ENCODE data around the gene CWH43. TPM values are rescaled to one million over a fixed set of nuclear protein-coding genes. Genes with fewer than 3 reads are reported as not detected.

Gene CWH43
- total and polyA plus RNA-seq, 9 donors, result 0.33 to 3.2 (median 0.48) TPM; not detected in 4

- H3K4me3 ChIP-seq, result no peak overlapping the region
- no peak overlapping the region for H3K27ac ChIP-seq
- no peak for DNase-seq
- no peak for TF ChIP-seq EP300 (IDR thresholded peaks at IDR 0.05)
- TF ChIP-seq POLR2A (IDR thresholded peaks at IDR 0.05), result no peak
- TF ChIP-seq CTCF (IDR thresholded peaks at IDR 0.05), result no peak
- H3K27me3 ChIP-seq, result no peaks in the 10 kb centered on the region
- no peaks in the 10 kb centered on the region for H3K36me3 ChIP-seq
- 81 to 88% (median 82%) methylated on average over 6 of the region's 6 CpGs for WGBS, 3 donors
- H3K9me3 ChIP-seq, result no peaks in the 10 kb centered on the region
- intact Hi-C loops (cut with DNase I), result no loop called here
- no peaks in the 10 kb centered on the region for H3K4me1 ChIP-seq (ENCODE audit: insufficient read depth)
These were observed 12.4 kb downstream of the CWH43 start for GRCh38 chr4:48998440-48998839.

GRCh38 chr4:49000806-49001205 is 14.7 kb downstream of the CWH43 start:
- intact Hi-C loops (cut with DNase I), result no loop called here
- Histone ChIP-seq H3K36me3 (no peaks in the 10 kb centered on the region), H3K4me3 (no peak overlapping the region), H3K4me1 (ENCODE audit: insufficient read depth) (no peaks in the 10 kb centered on the region), H3K27ac (no peak overlapping the region), H3K9me3 (no peaks in the 10 kb centered on the region), H3K27me3 (no peaks in the 10 kb centered on the region)
- TF ChIP-seq CTCF (IDR thresholded peaks at IDR 0.05), result no peak
- TF ChIP-seq EP300 (IDR thresholded peaks at IDR 0.05), result no peak
- no peak for TF ChIP-seq POLR2A (IDR thresholded peaks at IDR 0.05)
- no peak for DNase-seq

- no peaks in the 10 kb centered on the region for H3K36me3 ChIP-seq
- no peaks in the 10 kb centered on the region for H3K27me3 ChIP-seq
- DNase-seq, result no peak
- no peaks in the 10 kb centered on the region for H3K4me1 ChIP-seq (ENCODE audit: insufficient read depth)
- intact Hi-C loops (cut with DNase I), result no loop called here
- H3K27ac ChIP-seq, result no peak overlapping the region
- no peak overlapping the region for H3K4me3 ChIP-seq
- H3K9me3 ChIP-seq, result no peaks in the 10 kb centered on the region
- TF ChIP-seq CTCF (IDR thresholded peaks at IDR 0.05) (no peak), EP300 (IDR thresholded peaks at IDR 0.05) (no peak), POLR2A (IDR thresholded peaks at IDR 0.05) (no peak)
These were observed 16.9 kb downstream of the CWH43 start for GRCh38 chr4:49002931-49003330.

GRCh38 chr4:49018718-49019295 is 32.7 kb downstream of the CWH43 start:
- no peaks in the 10 kb centered on the region for H3K36me3 ChIP-seq
- no peak for DNase-seq
- no peaks in the 10 kb centered on the region for H3K4me1 ChIP-seq (ENCODE audit: insufficient read depth)
- no peak overlapping the region for H3K27ac ChIP-seq
- H3K9me3 ChIP-seq, result no peaks in the 10 kb centered on the region
- intact Hi-C loops (cut with DNase I), result no loop called here
- 85 to 93% (median 91%) methylated on average over 2 of the region's 2 CpGs for WGBS, 3 donors
- H3K4me3 ChIP-seq, result no peak overlapping the region
- H3K27me3 ChIP-seq, result no peaks in the 10 kb centered on the region
- TF ChIP-seq EP300 (IDR thresholded peaks at IDR 0.05) (no peak), CTCF (IDR thresholded peaks at IDR 0.05) (no peak), POLR2A (IDR thresholded peaks at IDR 0.05) (no peak)

Data from ovary (tissue), 9 donors.